IMR-90 (cell line): ENCODE data around the gene MTERF2. TPM values are rescaled to one million over a fixed set of nuclear protein-coding genes. Genes with fewer than 3 reads are reported as not detected.
"Not testable (repeated sequence)": the region's sequence is repeated elsewhere in the genome, so short reads cannot be mapped to it uniquely, and the experiment has no call there.

Experiments
- ATAC-seq: fragments of 200-7000 bp; cut with Tn5 transposase; 2 replicates; pipeline ENCODE4 v1.9.1; 2020; ENCODE audit warnings: low read depth, mild to moderate bottlenecking, moderate library complexity
- BruUV-seq: library from RNA; stranded (reverse); fragments of 400-500 nt; replicated peaks from 2 replicates; lab custom pipeline; 2021; lab: Mats Ljungman, UMichigan
- CTCF ChIA-PET: fragments of 300-600 bp; formaldehyde crosslinking; extraction: SDS; loops from one replicate; lab custom pipeline; 2021; ENCODE audit warnings: antibody characterized with exemption; lab: Yijun Ruan, JAX
- POLR2A ChIA-PET: fragments of 300-600 bp; sonication (Branson Sonifier 250); formaldehyde crosslinking; loops from one replicate; lab custom pipeline; 2022; ENCODE audit warnings: antibody characterized with exemption; ENCODE audit not compliant: unreplicated experiment; lab: Charles Lee
- DNase-seq: peaks from one replicate; pipeline ENCODE4 v3.0.0; 2013
- H2AFZ ChIP-seq: replicated peaks from 2 replicates; pipeline ENCODE3; 2013; ENCODE audit warnings: low read length, mild to moderate bottlenecking; ENCODE audit not compliant: poor library complexity
- H2AK5ac ChIP-seq: 2 replicates; pipeline ENCODE4 v1.6.1; 2013; ENCODE audit warnings: low read depth, low read length, inconsistent platforms
- H2AK9ac ChIP-seq: replicated peaks from 2 replicates; pipeline ENCODE3; 2013; ENCODE audit warnings: mild to moderate bottlenecking, low read depth, low read length, moderate library complexity; ENCODE audit not compliant: poor library complexity
- H2BK120ac ChIP-seq: 2 replicates; pipeline ENCODE4 v1.6.1; 2013; ENCODE audit warnings: low read depth, low read length, inconsistent platforms
- H2BK15ac ChIP-seq: 3 replicates; pipeline ENCODE4 v1.6.1; 2013; ENCODE audit warnings: low read depth, low read length, inconsistent platforms
- H2BK20ac ChIP-seq: 2 replicates; pipeline ENCODE4 v1.6.1; 2013; ENCODE audit warnings: low read depth, mild to moderate bottlenecking, inconsistent platforms, low read length, moderate library complexity
- H2BK5ac ChIP-seq: 2 replicates; pipeline ENCODE4 v1.6.1; 2013; ENCODE audit warnings: mild to moderate bottlenecking, low read depth, low read length, inconsistent platforms; ENCODE audit not compliant: poor library complexity, severe bottlenecking
- H3K14ac ChIP-seq: replicated peaks from 2 replicates; pipeline ENCODE4 v1.6.1; 2013; ENCODE audit warnings: low read depth, low read length, inconsistent platforms
- H3K18ac ChIP-seq: 2 replicates; pipeline ENCODE4 v1.6.1; 2013; ENCODE audit warnings: low read depth, low read length, control low read depth
- H3K23ac ChIP-seq: 2 replicates; pipeline ENCODE4 v1.6.1; 2013; ENCODE audit warnings: low read depth, low read length, inconsistent platforms
- H3K27ac ChIP-seq: 2 replicates; pipeline ENCODE4 v1.5.1; 2013; ENCODE audit warnings: mild to moderate bottlenecking, control low read depth, low read length; ENCODE audit not compliant: insufficient read depth
- H3K27me3 ChIP-seq: 2 replicates; pipeline ENCODE4 v1.6.1; 2013; ENCODE audit warnings: low read length; ENCODE audit not compliant: control insufficient read depth, insufficient read depth
- H3K36me3 ChIP-seq: 2 replicates; pipeline ENCODE4 v1.6.1; 2013; ENCODE audit warnings: low read length, mixed read lengths; ENCODE audit not compliant: control insufficient read depth, insufficient read depth
- H3K4ac ChIP-seq: 2 replicates; pipeline ENCODE4 v1.6.1; 2013; ENCODE audit warnings: low read depth, low read length, inconsistent platforms
- H3K4me1 ChIP-seq: 2 replicates; pipeline ENCODE4 v1.6.1; 2013; ENCODE audit warnings: low read length, mixed read lengths; ENCODE audit not compliant: control insufficient read depth, insufficient read depth
- H3K4me2 ChIP-seq: 2 replicates; pipeline ENCODE4 v1.6.1; 2013; ENCODE audit warnings: low read depth, mild to moderate bottlenecking, control low read depth, low read length, moderate library complexity
- H3K4me3 ChIP-seq: 2 replicates; pipeline ENCODE4 v1.5.1; 2013; ENCODE audit warnings: low read depth, mild to moderate bottlenecking, control low read depth, low read length, moderate library complexity; ENCODE audit not compliant: insufficient read depth
- H3K56ac ChIP-seq: 2 replicates; pipeline ENCODE4 v1.6.1; 2013; ENCODE audit warnings: low read length, inconsistent platforms; ENCODE audit not compliant: insufficient read depth; ENCODE audit errors: extremely low read depth
- H3K79me1 ChIP-seq, 2 experiments: 2 replicates each; pipeline ENCODE4 v1.6.1; 2013; ENCODE audit warnings: low read length in 2 of 2, inconsistent platforms in 1 of 2, low read depth in 1 of 2
- H3K9ac ChIP-seq: 2 replicates; pipeline ENCODE4 v1.6.1; 2013; ENCODE audit warnings: low read depth, low read length, control low read depth
- H3K9me1 ChIP-seq: 2 replicates; pipeline ENCODE4 v1.6.1; 2013; ENCODE audit warnings: low read length, inconsistent platforms; ENCODE audit not compliant: insufficient read depth
- H3K9me3 ChIP-seq: 2 replicates; pipeline ENCODE4 v1.6.1; 2013; ENCODE audit warnings: low read length; ENCODE audit not compliant: control insufficient read depth, insufficient read depth
- H4K20me1 ChIP-seq: 2 replicates; pipeline ENCODE4 v1.6.1; 2013; ENCODE audit warnings: low read length, inconsistent platforms; ENCODE audit not compliant: insufficient read depth
- H4K5ac ChIP-seq: 2 replicates; pipeline ENCODE4 v1.6.1; 2013; ENCODE audit warnings: mild to moderate bottlenecking, low read depth, low read length, control low read depth
- H4K8ac ChIP-seq, 2 experiments: 2 replicates each; pipeline ENCODE4 v1.6.1; 2013; ENCODE audit warnings: low read depth in 2 of 2, low read length in 2 of 2, control low read depth in 1 of 2, inconsistent platforms in 1 of 2
- H4K91ac ChIP-seq: 2 replicates; pipeline ENCODE4 v1.6.1; 2013; ENCODE audit warnings: low read depth, low read length, inconsistent platforms; ENCODE audit not compliant: insufficient read depth
- CEBPB ChIP-seq: IDR thresholded peaks from 2 replicates; pipeline ENCODE4 v1.6.1; 2012; ENCODE audit warnings: low read depth, low read length, improper control_type of control experiment
- CHD1 ChIP-seq: IDR thresholded peaks from 2 replicates; pipeline ENCODE4 v1.6.1; 2012; ENCODE audit warnings: low read depth, low read length, improper control_type of control experiment
- CTCF ChIP-seq: conservative IDR thresholded peaks from 2 replicates; pipeline ENCODE4 v1.5.1; 2012; ENCODE audit warnings: mild to moderate bottlenecking, low read depth, low read length, improper control_type of control experiment
- MAFK ChIP-seq: IDR thresholded peaks from 2 replicates; pipeline ENCODE4 v1.6.1; 2012; ENCODE audit warnings: low read depth, low read length, improper control_type of control experiment
- MXI1 ChIP-seq: IDR thresholded peaks from 2 replicates; pipeline ENCODE4 v1.6.1; 2012; ENCODE audit warnings: low read depth, mild to moderate bottlenecking, low read length, moderate library complexity, borderline replicate concordance
- RFX5 ChIP-seq: IDR thresholded peaks from 2 replicates; pipeline ENCODE4 v1.8.0; 2012; ENCODE audit warnings: low read depth, mild to moderate bottlenecking, low read length, moderate library complexity
- WGBS, 2 experiments: methylation state at CpG; one replicate each; pipeline versions ENCODE4 v1.1.5 to v1.1.7; 2013; ENCODE audit warnings: missing lambda C conversion rate in 2 of 2; ENCODE audit not compliant: insufficient read length in 1 of 2; ENCODE audit errors: extremely low coverage in 2 of 2; 5-methylcytosine and 5-hydroxymethylcytosine counted together
- dilution Hi-C: fragments of 300-500 bp; cut with HindIII; formaldehyde crosslinking; loops from one replicate; pipeline ENCODE4 v1.14.3; 2018; ENCODE audit warnings: low sequenced_read_pairs; ENCODE audit not compliant: unreplicated experiment
- in situ Hi-C: fragments of 300-500 bp; cut with MboI; formaldehyde crosslinking; loops from 3 replicates; pipeline ENCODE4 v1.14.3; 2019; ENCODE audit warnings: low sequenced_read_pairs, inconsistent platforms, mixed read lengths
- intact Hi-C: fragments of 100-400 bp; cut with micrococcal nuclease; formaldehyde crosslinking; loops from 2 replicates; pipeline ENCODE4 v1.10.0; 2022
- polyA plus RNA-seq, 3 experiments: library from polyadenylated mRNA; depleted of rRNA; stranded (reverse); fragments of >200 nt; gene quantifications; 2 replicates each; pipeline ENCODE4 v1.2.3, GENCODE V29; 2012; ENCODE audit warnings: low replicate concordance in 1 of 3
- total RNA-seq: library from RNA; depleted of rRNA; stranded (reverse); fragments of >200 nt; gene quantifications from 2 replicates; pipeline ENCODE4 v1.2.3, GENCODE V29; 2012

MTERF2 gene
- total and polyA plus RNA-seq, 2 of the 4 experiments (the other 2 are of a cell fraction): 3.0 to 3.8 TPM

GRCh38 chr12:107007411-107007810 is 20.5 kb upstream of the MTERF2 start:
- ChIA-PET POLR2A (no interaction called here), CTCF (no interaction called here)
- 100% methylated on average over 1 of the region's 4 CpGs; no CpG with 5 or more reads in 1 of the 2 experiments for WGBS, 2 experiments
- intact Hi-C loops (no loop called here), dilution Hi-C loops (no loop called here), in situ Hi-C loops (no loop called here)
- Histone ChIP-seq H3K36me3 (no peaks in the 10 kb centered on the region), H3K14ac (no peak overlapping the region), H4K91ac (no peak overlapping the region), H2BK20ac (no peak overlapping the region), H2BK15ac (no peak overlapping the region), H4K5ac (no peak overlapping the region), H3K9ac (no peak overlapping the region), H2BK5ac (no peak overlapping the region), H2AK9ac (no peak overlapping the region), H3K23ac (no peak overlapping the region), H3K9me3 (no peaks in the 10 kb centered on the region), H4K8ac (no peak overlapping the region), H4K20me1 (no peaks in the 10 kb centered on the region), H3K4me3 (no peak overlapping the region), H3K27me3 (no peaks in the 10 kb centered on the region), H2BK120ac (no peak overlapping the region), H3K56ac (no peak overlapping the region), H3K79me1 (peaks cover 0 to 2% of the 10 kb centered on the region in 2 experiments; a peak in 2 of 4 replicates), H3K27ac (no peak overlapping the region), H2AK5ac (no peak overlapping the region), H3K4ac (no peak overlapping the region), H3K18ac (no peak overlapping the region), H3K4me1 (no peaks in the 10 kb centered on the region), H2AFZ (no peak overlapping the region), H3K4me2 (no peak overlapping the region), H3K9me1 (no peaks in the 10 kb centered on the region)
- no TSS peak for BruUV-seq
- ATAC-seq: no peak
- DNase-seq: no peak
- no peak for TF ChIP-seq RFX5
- no peak for TF ChIP-seq CTCF
- no peak for TF ChIP-seq CEBPB
- TF ChIP-seq MXI1: no peak
- no peak for TF ChIP-seq MAFK
- TF ChIP-seq CHD1: no peak

- BruUV-seq, CTCF ChIA-PET, dilution Hi-C loops: not testable (repeated sequence)
Measured at GRCh38 chr12:107002665-107003064, 15.7 kb upstream of the MTERF2 start.

More at GRCh38 chr12:107002665-107003064, 15.7 kb upstream of the MTERF2 start:
- H4K91ac ChIP-seq, H3K79me1 ChIP-seq, H2BK15ac ChIP-seq, H3K9ac ChIP-seq, intact Hi-C loops, H2BK120ac ChIP-seq, H4K20me1 ChIP-seq, H2AK9ac ChIP-seq, H2BK20ac ChIP-seq, H3K4me3 ChIP-seq, H3K9me3 ChIP-seq, POLR2A ChIA-PET, H3K56ac ChIP-seq, H3K4ac ChIP-seq, H4K5ac ChIP-seq, H2AFZ ChIP-seq, H4K8ac ChIP-seq, H3K36me3 ChIP-seq, H2BK5ac ChIP-seq, H3K4me2 ChIP-seq, H2AK5ac ChIP-seq, H3K9me1 ChIP-seq, DNase-seq, H3K27me3 ChIP-seq, H3K27ac ChIP-seq, ATAC-seq, H3K23ac ChIP-seq, H3K4me1 ChIP-seq, H3K18ac ChIP-seq, in situ Hi-C loops, H3K14ac ChIP-seq: not testable (repeated sequence)
- 100% methylated on average over 1 of the region's 4 CpGs; no CpG with 5 or more reads in 1 of the 2 experiments for WGBS, 2 experiments
